ENCODE data around the gene MAN1A1.
"Not testable (repeated sequence)": the region's sequence is repeated elsewhere in the genome, so short reads cannot be mapped to it uniquely, and the experiment has no call there.

The MAN1A1 gene

DNA sequence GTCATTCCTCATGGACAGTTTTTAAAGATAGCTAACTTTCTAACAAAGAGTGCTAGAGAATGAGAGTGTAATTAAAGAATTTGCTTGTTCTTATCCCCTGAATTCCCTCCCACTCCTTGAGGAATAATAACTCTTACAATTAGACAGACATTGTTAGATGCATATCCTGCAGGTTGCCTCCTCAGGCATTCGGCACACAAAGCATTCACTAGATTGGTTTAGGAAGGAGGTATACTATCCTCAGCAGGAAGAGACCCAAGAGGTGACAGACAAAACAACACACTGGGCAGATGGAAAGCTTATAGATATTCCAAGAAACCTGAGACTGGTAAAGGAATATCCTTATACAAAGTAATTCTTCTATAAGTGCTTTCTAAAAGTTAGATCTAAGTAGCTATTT is 162.0 kb downstream of the MAN1A1 start:
- DNase-seq = no peak

DNA sequence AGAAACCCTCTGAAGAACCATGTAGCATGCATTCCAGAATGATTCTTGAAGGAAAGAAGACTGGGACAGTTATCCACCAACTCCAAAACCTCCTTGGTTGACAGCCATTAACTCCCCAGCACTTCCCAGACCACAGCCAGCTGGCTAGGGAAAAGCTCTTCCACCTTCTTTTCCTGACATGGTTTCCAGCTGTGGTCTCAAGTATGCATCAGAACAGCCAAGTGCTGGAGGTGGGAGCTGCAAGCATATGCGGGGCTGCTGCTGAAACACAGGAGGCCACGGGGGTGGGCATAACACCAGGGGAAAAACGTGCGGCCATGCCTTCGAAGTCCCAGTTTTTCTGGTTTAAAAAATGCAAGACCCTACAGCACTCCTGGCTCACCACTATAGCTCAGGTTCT is 163.1 kb downstream of the MAN1A1 start:
- DNase-seq = no peak

DNA sequence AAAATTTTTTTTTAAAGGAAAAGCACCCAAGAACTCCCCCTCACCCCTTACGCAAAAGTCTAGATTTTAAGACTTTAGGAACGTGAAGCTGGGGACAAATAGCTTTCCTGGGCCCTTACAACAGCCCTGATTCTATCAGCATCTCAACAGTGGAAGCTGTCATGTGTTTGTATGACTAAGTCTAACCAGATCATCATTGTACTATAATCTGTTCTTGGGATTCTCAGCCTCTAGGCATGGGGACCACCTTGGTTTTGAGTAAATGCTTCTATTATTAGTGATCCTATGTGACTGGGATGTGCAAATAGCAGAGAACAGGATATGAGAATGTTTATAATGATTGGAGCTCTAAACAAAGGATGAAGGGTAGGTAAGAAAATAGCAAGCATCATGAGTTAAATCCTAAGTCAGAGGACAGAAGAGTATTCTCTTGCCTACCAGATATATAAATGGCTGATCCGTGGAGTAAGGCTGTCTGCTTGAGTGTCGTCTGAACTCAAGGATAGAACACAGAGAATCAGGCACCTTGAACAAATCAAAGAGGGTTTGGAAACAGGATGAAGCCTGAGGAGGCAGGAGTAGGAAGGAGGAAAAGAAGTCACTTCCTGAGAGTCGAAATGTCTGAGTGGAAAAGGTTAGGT is 165.4 kb downstream of the MAN1A1 start:
- no peak for DNase-seq

DNA sequence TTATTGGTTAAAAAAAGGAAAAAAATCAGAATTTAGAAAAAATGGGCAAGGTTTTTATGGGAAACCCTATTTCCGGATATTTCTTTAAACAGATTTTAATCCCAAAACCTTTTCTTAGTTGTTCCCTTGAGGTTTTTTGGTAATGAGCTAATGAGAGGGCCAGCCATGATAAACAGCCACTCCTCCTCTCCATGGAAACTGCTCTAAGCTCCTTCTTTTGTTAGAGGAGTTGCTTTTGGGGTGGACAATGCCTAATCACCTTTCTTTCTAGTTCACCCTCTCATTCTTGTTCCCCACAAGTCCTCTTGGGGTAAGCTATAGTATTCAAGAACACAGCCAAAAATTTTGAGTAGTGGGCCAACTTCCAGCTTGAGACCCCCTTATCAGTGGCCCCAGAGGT is 166.1 kb downstream of the MAN1A1 start:
- no peak for DNase-seq

DNA sequence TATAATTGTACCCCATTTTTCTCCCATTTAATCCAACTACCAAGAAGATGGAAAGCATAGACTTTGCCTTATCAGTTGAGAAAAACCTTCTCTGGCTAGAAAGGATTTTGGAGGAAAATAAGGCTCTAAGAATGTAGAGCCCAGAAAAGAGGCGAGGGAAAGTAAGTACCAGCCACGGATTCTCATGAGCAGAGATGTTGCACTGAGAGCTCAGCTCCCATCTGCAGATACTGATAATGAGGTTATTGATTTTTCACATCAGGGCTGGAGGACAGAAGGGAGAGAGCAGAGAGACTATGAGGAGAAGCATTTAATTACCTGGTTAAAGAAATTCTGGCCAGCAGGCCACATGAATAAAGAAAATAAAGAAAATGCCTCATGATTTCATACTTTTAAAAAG is 166.7 kb downstream of the MAN1A1 start:
- DNase-seq = no peak

DNA sequence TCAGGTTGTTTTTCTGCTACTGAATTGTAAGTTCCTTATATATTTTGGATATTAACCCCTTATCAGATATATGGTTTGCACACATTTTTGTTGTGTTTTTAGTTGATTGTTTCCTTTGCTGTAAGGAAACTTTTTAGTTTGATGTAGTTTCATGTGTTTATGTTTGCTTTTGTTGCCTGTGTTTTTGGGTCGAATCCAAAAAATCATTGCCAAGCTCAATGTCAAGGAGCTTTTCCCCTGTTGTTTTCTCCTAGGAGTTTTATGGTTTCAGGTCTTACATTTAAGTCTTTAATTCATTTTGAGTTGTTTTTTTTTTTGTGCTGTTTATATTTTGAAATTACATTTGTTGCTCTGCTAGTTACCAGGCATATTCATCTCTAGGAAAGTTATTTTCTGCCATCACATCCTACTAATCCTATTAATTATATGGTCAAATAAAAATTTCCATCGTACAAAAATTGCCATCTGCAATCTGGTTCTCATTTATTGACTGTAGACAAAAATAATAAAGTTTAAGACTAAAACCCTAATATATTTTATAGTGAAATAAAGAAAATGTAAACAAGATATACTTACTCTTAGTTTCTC is 167.3 kb downstream of the MAN1A1 start:
- no peak for DNase-seq

DNA sequence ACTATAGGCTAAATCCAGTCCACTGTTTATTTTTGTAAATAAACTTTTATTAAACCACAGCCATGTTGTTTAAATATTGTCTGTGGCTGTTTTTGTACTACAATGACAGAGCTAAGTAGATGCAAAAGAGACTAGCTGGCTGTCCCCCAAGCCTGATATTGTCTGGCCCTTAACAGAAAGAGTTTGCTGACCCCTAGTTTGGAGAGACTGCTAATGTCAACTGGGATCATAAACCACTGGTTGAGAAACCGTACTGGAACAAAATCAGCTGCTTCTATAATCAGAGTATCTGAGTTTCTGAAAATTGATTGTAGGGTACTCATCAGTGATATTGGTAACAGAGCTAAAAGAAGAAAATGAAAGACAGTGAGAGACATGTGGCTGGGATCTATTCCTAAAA is 168.5 kb downstream of the MAN1A1 start:
- no peak for DNase-seq

DNA sequence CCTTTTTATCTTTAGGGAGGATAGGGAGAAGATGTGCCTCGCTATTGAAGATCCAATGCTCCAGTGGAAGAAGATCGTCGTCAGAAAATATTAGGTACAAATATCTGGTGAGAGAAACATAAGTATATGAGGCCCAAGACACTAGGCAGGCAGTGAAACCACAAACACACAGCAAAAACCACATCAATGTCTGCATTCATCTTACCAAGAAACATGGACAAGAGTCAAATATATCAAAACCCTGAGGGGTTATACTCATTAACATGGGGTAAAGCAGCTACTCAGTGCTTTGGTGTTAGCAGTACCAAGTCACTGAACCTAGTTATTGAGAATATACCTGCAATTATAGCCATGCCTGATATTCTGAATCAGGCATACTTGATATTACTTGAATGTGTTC is 169.7 kb downstream of the MAN1A1 start:
- DNase-seq = no peak

DNA sequence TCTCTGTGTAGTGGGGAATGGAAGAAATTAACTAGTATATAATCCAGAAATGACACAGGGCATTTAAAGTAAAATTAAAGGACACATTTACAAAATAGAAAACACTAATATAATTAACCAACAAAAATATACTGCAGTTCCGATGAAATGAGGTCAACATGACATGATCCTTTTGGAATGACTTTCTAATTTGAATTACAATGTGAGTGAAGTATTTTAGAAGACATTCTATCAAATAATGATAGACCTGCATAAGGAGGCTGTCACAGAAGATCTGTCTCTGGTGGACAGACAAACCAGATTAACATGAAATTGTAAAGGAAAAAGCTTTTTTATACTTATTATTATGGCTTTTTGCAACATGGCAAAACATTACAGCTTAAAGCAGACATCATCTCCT is 170.5 kb downstream of the MAN1A1 start:
- DNase-seq = no peak

DNA sequence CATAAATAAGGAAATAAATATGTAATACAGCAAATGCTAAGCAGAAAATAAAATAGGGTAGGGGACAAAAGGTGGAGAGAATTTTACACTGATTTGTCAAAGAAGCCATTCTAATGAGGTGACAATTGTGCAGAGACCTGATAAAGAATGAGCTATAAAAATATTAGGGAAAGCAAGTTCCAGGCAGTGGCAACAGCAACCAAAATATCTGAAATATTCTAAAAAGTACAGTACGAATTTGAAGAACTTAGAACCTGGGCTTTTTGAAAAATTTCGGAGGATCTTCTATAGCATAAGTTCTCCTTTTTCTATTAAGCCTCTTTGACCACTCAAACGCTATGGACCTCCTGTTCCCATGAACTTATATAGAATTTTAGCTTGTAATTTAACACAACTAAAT is 173.1 kb downstream of the MAN1A1 start:
- DNase-seq = no peak

DNA sequence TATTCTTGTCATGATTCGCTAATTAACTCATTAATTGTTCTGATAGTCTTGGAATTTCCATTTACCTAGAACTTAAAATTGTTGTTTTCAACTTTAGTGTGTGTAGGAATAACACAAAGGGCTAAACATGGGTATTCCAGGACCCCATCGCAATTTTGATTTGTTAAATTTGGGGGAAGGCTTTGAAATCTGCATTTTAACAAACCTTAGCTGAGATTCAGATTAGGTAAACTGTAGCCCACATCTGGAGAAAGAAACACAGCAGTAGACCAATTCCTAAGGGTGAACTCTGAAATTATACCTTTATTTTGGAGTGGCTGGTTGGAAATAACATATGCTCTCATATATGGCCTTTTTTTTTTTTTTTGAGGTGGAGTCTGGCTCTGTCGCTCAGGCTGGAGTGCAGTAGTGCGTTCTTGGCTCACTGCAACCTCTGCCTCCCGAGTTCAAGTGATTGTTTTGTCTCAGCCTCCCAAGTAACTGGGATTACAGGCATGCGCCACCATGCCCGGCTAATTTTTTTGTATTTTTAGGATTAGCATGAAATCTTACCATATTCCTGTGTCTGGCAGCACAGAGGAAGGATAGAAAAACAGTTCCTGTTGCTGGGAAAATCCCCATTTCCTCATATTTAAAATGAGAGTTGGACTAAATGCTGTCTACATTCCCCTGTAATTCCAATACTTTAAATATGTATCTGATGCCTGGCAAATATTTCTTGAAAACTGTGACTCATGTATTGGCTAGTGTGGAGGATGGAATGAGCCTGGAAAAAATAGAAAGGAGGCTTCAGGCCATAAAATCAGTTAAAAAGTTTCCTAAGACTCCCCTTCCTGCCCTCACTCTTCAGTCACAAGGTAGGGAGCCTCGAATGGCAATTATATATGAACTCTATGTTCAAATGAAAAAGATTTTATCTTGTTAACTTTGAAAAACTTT is 174.4 kb downstream of the MAN1A1 start:
- peak; percentile 17 to 34 (median 23) for DNase-seq

DNA sequence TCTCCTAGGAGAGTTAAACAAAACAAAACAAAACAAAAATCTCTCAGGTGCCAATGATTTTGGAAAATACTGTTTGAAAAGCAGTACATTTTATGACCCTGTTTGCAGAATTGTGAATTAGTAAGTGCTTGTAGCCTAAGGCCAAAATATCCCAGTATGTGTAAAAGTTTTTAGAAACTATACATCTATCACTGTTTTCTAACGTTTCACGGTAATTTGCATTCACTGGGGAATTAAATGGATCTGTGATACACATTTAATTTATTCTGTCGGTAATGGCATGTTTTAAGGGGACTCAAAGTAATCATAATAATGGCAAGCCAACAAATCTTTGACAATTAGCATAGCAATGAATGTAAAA is 175.5 kb downstream of the MAN1A1 start:
- DNase-seq = no peak

DNA sequence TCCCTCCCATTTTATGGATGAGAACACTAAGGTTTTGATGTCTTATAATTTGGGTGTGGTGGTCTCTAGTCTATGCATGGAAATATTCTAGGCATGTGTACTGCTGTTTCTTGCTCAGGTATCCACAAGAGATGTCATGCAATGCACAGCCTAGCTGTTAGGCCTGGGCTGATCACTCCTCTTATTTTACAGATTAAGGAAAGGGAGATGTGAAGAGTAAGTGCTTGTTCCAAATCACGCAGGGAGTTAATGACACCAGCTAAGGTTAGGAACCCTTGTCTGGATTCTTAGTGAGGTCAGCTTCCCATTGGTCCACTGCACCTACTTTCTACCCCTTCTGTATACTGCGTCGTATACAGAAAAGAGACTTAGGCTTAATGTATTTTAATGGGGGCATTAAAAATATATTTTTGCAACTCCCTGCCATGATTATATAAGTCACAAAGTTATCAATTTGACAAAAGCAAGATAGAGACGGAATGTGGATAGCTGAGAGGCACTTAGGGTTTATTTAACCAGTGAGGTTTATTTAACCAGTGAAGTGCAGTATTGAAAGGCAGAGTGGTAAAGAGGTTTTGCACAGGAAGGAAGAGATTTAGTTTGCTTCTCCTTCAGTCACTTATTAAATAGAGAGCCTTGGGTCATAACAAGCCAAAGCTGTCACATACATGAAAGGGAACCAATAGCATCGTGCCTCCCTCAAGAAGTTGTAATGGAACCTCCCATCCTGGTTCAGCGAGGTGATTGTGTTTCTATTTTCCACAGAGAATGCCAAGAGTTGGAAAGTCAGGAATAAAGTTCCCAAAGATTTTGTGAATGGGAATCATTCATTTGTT is 176.1 kb downstream of the MAN1A1 start:
- DNase-seq = no peak

DNA sequence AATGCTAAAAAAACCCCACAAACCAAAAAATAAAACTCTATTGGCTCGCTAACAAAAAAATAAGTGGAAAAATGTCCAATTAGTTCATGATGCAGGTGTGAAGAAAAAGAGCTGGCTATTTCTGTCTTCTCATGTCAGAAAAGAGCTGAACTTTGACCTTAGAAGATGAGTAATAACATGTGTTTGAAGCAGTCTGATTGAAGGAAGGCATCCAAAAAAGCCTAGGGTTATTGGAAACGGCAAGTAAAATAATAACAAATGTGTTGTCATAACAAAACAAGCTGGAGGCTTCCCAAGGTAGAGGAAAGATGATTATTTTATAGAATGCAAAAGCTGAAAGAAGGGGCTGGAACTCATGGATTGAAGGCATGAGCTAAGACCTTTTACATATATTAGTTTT is 176.7 kb downstream of the MAN1A1 start:
- no peak for DNase-seq

DNA sequence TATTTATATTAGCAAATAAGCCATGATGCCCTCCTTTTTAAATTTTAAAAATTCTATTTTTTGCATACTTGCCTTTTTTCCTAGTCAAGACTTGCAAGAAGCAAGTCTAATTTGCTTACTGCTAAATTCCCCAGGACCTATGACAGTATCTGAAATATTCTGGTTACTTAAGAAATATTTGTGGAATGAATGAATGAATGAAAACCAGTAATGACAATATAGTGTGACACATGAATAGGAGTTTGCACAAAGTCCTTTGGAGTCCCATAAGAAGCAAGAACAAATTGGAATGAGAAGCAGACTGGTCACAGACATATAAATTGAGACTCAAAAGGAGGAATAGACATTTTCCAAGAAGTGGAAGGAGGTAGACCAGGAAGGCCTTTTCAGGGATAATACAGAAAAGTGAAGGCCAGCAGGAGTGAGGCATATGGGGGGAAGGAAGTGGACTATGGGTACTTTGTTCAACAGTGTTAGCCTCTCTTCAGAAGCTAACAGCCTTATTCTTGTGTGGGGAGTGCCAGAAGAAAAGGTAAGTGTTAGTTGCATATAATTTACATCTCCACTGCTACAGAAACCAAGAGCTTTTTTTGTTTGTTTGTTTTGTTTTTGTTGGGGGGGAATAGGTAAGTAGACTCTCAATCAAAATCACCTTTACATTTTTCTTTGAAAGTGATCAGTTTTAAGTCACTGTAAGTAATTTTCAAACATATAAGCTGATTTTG is 177.5 kb downstream of the MAN1A1 start:
- DNase-seq = no peak

DNA sequence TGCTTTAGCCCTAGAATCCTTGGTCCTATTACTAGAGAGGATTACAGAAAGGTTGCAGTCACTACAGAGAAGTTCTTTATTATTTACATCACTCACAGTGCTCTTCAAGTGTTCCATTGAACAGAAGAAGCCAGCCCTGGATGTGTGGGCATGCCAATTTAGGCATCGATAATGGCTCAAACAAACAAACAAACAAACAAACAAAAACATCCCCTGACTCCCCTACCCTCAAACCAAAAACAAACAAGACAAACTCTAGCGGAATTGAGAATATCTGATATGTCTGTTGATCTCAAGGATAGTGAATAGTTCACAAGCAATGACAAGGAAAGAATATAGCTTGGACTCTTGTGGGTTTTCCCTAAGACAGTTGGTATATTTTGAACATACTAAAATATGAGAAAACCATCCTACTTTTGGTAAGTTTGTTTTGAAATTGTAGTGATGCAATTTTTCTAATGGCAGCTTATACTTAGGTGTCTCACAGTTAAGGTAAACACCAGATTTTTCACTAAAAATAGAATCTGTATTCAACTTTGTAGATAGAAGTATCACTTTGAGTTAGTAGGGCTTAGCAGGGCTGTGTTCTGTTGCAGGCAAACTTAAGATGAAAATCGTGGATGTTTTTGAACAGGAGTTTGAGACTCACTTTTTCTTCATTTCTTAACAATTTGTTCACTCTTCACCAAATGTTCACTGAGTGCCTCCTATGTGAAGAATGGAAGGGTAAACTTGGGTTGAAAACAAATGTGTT is 178.3 kb downstream of the MAN1A1 start:
- no peak for DNase-seq

DNA sequence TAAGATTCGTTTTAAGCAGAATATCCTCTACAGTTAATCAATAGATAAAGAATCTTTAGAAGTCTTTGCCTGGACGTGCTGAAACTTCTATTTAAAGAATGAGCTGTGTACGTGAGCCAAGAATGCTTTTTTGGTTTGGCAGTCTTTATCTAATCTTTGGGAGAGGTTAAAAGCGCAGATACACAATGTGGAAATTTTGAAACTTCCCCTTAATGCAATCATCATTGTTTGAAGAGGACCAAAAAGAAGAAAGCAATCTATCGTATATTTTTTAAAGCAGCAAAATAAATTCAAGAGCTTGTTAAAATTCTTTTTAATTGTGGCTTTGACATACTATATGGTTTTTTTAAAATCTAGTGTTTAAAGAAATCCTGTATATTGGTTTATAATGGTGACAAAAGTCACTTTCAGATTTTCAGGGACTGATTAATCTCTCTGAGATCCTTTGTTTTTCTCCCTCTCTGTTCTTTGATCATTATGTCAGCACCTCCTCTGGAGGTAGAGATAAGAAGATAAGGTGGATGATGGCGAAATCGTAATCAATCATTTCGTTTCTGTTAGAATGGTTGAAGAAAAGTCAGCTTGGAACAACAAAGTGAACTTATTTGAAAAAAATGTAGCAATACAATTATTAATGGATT is 179.0 kb downstream of the MAN1A1 start:
- no peak for DNase-seq

DNA sequence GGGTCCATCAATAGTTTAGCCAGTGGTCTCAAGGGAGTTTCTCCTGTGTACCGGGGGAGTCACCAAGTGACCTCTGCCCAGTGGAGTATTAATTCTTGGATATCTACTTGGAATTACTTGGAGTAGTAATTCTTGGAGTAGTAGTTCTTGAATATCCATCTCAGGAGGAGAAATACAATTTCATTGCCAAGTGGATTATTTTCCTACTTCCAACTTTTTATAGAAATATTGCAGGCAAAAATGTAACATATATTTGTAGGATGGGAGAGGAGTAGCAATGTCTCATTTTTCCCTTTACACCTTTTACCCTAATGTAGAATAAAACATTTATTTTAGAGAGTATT is 179.5 kb downstream of the MAN1A1 start:
- DNase-seq = no peak

DNA sequence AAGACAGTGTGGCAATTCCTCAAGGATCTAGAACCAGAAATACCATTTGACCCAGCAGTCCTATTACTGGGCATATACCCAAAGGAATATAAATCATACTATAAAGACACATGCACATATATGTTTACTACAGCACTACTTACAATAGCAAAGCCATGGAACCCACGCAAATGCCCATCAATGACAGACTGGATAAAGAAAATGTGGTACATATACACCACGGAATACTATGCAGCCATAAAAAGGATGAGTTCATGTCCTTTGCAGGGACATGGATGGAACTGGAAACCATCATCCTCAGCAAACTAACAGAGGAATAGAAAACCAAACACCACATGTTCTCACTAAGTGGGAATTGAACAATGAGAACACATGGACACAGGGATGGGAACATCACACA is 180.2 kb downstream of the MAN1A1 start:
- DNase-seq = not testable (repeated sequence)

DNA sequence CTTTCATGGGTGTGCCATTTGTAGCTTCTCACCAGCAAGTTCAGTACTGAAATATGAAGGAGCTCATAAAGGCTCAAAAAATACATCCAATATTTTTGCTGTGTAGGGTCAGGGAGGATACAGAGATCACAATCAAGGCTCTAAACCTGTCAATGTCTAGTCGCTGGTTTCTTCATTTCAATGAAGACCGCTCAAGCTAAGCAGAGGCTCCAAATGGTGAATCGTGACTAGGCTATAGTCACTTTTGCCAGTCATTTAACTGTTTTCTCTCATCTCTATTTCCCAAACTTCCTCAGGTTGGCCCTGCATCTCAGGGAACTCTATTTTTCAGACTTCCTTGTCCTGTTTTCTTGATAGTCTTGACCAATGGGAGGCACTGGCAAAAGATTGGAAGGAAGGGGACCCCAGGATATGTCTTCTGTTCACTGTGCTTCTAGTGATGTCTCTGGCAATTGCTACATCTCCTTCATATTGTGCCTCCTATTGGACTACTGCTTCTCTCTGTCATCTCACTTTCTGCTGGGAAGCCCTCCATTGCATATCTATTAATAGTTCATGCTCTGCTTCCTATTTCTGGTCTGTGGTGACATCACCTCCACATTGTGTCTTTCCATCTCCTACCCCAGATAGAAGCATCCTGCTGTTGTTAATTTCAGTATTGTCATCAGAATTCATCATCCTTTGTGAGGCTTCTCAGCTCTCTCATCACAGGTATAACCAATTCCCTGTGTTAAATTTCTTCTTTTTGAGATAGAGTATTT is 183.4 kb downstream of the MAN1A1 start:
- DNase-seq = peak in 2 of 3 donors; percentile 24 to 44

DNA sequence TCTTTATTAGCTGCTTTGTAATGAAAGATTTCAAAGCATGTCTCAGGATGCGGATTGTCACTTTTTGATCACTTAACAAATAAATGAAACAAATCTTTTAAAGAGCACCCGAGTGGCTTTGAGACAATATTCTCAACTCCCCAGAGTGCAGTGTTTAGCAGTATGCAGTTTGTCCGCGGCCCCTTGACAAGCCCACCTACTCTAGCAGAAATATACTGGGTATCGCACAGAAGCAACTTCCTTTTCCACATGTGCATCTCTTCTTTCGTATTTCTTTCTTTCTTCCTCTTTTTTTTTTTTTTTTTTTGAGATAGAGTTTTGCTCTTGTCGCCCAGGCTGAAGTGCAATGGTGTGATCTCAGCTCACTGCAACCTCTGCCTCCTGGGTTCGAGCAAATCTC is 186.6 kb downstream of the MAN1A1 start:
- no peak for DNase-seq

Data from suppressor macrophage treated with lipopolysaccharide for 1 hour (primary cell).